Vagina (tissue), 2 donors: ENCODE data around the gene SCYL1. TPM values are rescaled to one million over a fixed set of nuclear protein-coding genes. Genes with fewer than 3 reads are reported as not detected.

Experiments
- DNase-seq, 2 donors: peaks; one replicate each; pipeline ENCODE4 v3.0.0-alpha.2; 2017; ENCODE audit errors: extremely low spot score in 2 of 2
- H3K27ac ChIP-seq: fragments of 200-600 bp; sonication (generic); one replicate; pipeline ENCODE4 v1.5.1; 2019
- H3K27me3 ChIP-seq: fragments of 200-600 bp; sonication (generic); one replicate; pipeline ENCODE4 v1.5.1; 2019
- H3K36me3 ChIP-seq, 2 donors: fragments of 200-600 bp; sonication (generic); one replicate each; pipeline ENCODE4 v1.5.1; 2017 to 2019
- H3K4me1 ChIP-seq: fragments of 200-600 bp; sonication (generic); one replicate; pipeline ENCODE4 v1.5.1; 2019
- H3K4me3 ChIP-seq, 2 donors: fragments of 200-600 bp; sonication (generic); 1 replicate in 1 of 2; 2 replicates in 1 of 2; pipeline ENCODE4 v1.5.1; 2016 to 2019
- H3K9me3 ChIP-seq: fragments of 200-600 bp; sonication (generic); one replicate; pipeline ENCODE4 v1.5.1; 2019
- CTCF ChIP-seq, 3 experiments: fragments of 450-650 bp in 2 of 3; fragments of 200-600 bp in 1 of 3; sonication (generic) in 1 of 3; IDR thresholded peaks; one replicate each; pipeline ENCODE4 v1.5.1; 2017 to 2019; ENCODE audit warnings: antibody characterized with exemption in 3 of 3, mild to moderate bottlenecking in 2 of 3, moderate library complexity in 2 of 3
- POLR2A ChIP-seq, 2 donors: fragments of 450-650 bp; IDR thresholded peaks; one replicate each; pipeline ENCODE4 v1.6.1; 2017; ENCODE audit warnings: antibody characterized with exemption in 2 of 2, mild to moderate bottlenecking in 2 of 2, moderate library complexity in 2 of 2
- POLR2AphosphoS5 ChIP-seq, 2 donors: sonication (generic); formaldehyde crosslinking; IDR thresholded peaks; one replicate each; pipeline ENCODE4 v1.9.0; 2017; ENCODE audit warnings: antibody characterized with exemption in 2 of 2, mild to moderate bottlenecking in 2 of 2, low read depth in 1 of 2; ENCODE audit not compliant: insufficient read depth in 1 of 2
- intact Hi-C: fragments of 100-400 bp; cut with DNase I; formaldehyde crosslinking; loops from one replicate; pipeline ENCODE4 v1.15.1; 2023
- total RNA-seq: library from RNA; depleted of rRNA; stranded (reverse); fragments of >200 nt; gene quantifications from one replicate; pipeline ENCODE4 v1.2.3, GENCODE V29; 2016

SCYL1 gene
- total RNA-seq, 1 donor from 2014 or later: 77.3 TPM

GRCh38 chr11:65493367-65494176 lies 31.3 kb upstream of the SCYL1 start:
- Histone ChIP-seq H3K4me1 (peaks cover 83% of the 10 kb centered on the region), H3K27ac (peak overlapping the region; percentile 100), H3K4me3 (peak overlapping the region; percentile 7 to 8), H3K9me3 (no peaks in the 10 kb centered on the region), H3K27me3 (no peaks in the 10 kb centered on the region), H3K36me3 (no peaks in the 10 kb centered on the region)
- peak; percentile 13 to 88 for TF ChIP-seq POLR2AphosphoS5 (IDR thresholded peaks at IDR 0.05; ENCODE audit: insufficient read depth in 1 of 2, low read depth in 1 of 2)
- no peak for TF ChIP-seq CTCF (IDR thresholded peaks at IDR 0.05)
- peak in 1 of 2 donors; percentile 94 for DNase-seq
- intact Hi-C loops: no loop called here

GRCh38 chr11:65496304-65497140 lies 28.4 kb upstream of the SCYL1 start:
- H3K4me1 ChIP-seq: peaks cover 54% of the 10 kb centered on the region
- peak overlapping the region; percentile 42 to 77 for H3K4me3 ChIP-seq
- H3K27ac ChIP-seq: peak overlapping the region; percentile 100
- intact Hi-C loops: no loop called here
- TF ChIP-seq POLR2A (IDR thresholded peaks at IDR 0.05) (peak in 1 of 2 donors; percentile 13), POLR2AphosphoS5 (IDR thresholded peaks at IDR 0.05; ENCODE audit: insufficient read depth in 1 of 2, low read depth in 1 of 2) (no peak), CTCF (IDR thresholded peaks at IDR 0.05) (no peak)
- no peaks in the 10 kb centered on the region for H3K27me3 ChIP-seq
- no peaks in the 10 kb centered on the region for H3K9me3 ChIP-seq
- peaks cover 3 to 6% of the 10 kb centered on the region in 2 donors for H3K36me3 ChIP-seq
- DNase-seq: no peak

- peak in 1 of 3 experiments; percentile 20 for TF ChIP-seq CTCF (IDR thresholded peaks at IDR 0.05)
- TF ChIP-seq POLR2A (IDR thresholded peaks at IDR 0.05): peak in 1 of 2 donors; percentile 89
- TF ChIP-seq POLR2AphosphoS5 (IDR thresholded peaks at IDR 0.05; ENCODE audit: insufficient read depth in 1 of 2, low read depth in 1 of 2): peak; percentile 97 to 98
- peak in 1 of 2 donors; percentile 99 for DNase-seq
- intact Hi-C loops: loop anchor here (2.0 kb wide), 1 partner anchor 75 kb away; the partner anchor contains the start of gene NEAT1
- peaks cover 8 to 15% of the 10 kb centered on the region in 2 donors for H3K36me3 ChIP-seq
- H3K27me3 ChIP-seq: no peaks in the 10 kb centered on the region
- no peaks in the 10 kb centered on the region for H3K9me3 ChIP-seq
- H3K4me3 ChIP-seq: peak overlapping the region; percentile 77 to 83
- peak overlapping the region; percentile 100 for H3K27ac ChIP-seq
- H3K4me1 ChIP-seq: peaks cover 45% of the 10 kb centered on the region
These were observed 27.5 kb upstream of the SCYL1 start for GRCh38 chr11:65497141-65498041.

GRCh38 chr11:65498042-65498726 lies 26.7 kb upstream of the SCYL1 start:
- H3K4me3 ChIP-seq: peak overlapping the region; percentile 77 to 83
- peaks cover 16 to 23% of the 10 kb centered on the region in 2 donors for H3K36me3 ChIP-seq
- no peaks in the 10 kb centered on the region for H3K27me3 ChIP-seq
- H3K4me1 ChIP-seq: peaks cover 37% of the 10 kb centered on the region
- TF ChIP-seq CTCF (IDR thresholded peaks at IDR 0.05): no peak
- no peak for TF ChIP-seq POLR2AphosphoS5 (IDR thresholded peaks at IDR 0.05; ENCODE audit: insufficient read depth in 1 of 2, low read depth in 1 of 2)
- TF ChIP-seq POLR2A (IDR thresholded peaks at IDR 0.05): no peak
- no peaks in the 10 kb centered on the region for H3K9me3 ChIP-seq
- no peak for DNase-seq
- H3K27ac ChIP-seq: peak overlapping the region; percentile 100
- intact Hi-C loops: loop anchor here (2.0 kb wide), 1 partner anchor 75 kb away; the partner anchor contains the start of gene NEAT1
